A549 (cell line): ENCODE measurements around the gene LIN9. TPM values are rescaled to one million over a fixed set of nuclear protein-coding genes. Genes with fewer than 3 reads are reported as not detected.

Experiments used
- ATAC-seq, 2 experiments: fragments of 200-7000 bp in 1 of 2; fragments of >200 bp in 1 of 2; cut with Nextera tagmentation in 1 of 2; cut with Tn5 transposase in 1 of 2; 3 replicates each; pipeline versions ENCODE4 v1.8.0 to v1.9.1; 2018 to 2020; ENCODE audit warnings: mild to moderate bottlenecking in 1 of 2, moderate library complexity in 1 of 2
- CTCF ChIA-PET: fragments of 300-600 bp; sonication (Branson Sonifier 250); formaldehyde crosslinking; extraction: SDS; loops from one replicate; lab custom pipeline; 2021; ENCODE audit warnings: antibody characterized with exemption, inconsistent platforms; lab: Yijun Ruan, JAX
- POLR2A ChIA-PET: fragments of 350-600 bp; formaldehyde crosslinking; extraction: SDS; loops from one replicate; lab custom pipeline; 2021; ENCODE audit warnings: antibody characterized with exemption, inconsistent platforms; lab: Yijun Ruan, JAX
- DNase-seq, 2 experiments: peaks; one replicate each; pipeline versions ENCODE4 v3.0.0 to v3.0.0-alpha.2; 2011 to 2016; ENCODE audit warnings: low read depth in 1 of 2, low spot score in 1 of 2
- FAIRE-seq: peaks from 2 replicates; lab custom pipeline; 2011; peaks lifted over from hg19 to GRCh38; lab: Jason Lieb, UNC
- H3K27ac ChIP-seq, 2 experiments: fragments of >200 bp; sonication (Bioruptor Twin); formaldehyde crosslinking; 3 replicates each; pipeline ENCODE4 v1.5.1; 2016 to 2017
- H3K4me1 ChIP-seq: fragments of >200 bp; sonication (Bioruptor Twin); formaldehyde crosslinking; 3 replicates; pipeline ENCODE4 v1.6.1; 2016
- H3K4me2 ChIP-seq: fragments of >200 bp; sonication (Bioruptor Twin); formaldehyde crosslinking; 3 replicates; pipeline ENCODE4 v1.6.1; 2016
- H3K4me3 ChIP-seq: fragments of >200 bp; sonication (Bioruptor Twin); formaldehyde crosslinking; 3 replicates; pipeline ENCODE4 v1.5.1; 2016
- H3K9me3 ChIP-seq: fragments of >200 bp; sonication (Bioruptor Twin); formaldehyde crosslinking; 3 replicates; pipeline ENCODE4 v1.6.1; 2016
- CBX2 ChIP-seq: fragments of 200-600 bp; sonication (generic); IDR thresholded peaks from 2 replicates; pipeline ENCODE4 v1.6.1; 2016; ENCODE audit warnings: low read depth, mild to moderate bottlenecking, borderline replicate concordance
- EHF ChIP-seq: fragments of 250-450 bp; sonication (Bioruptor Pico); IDR thresholded peaks from 2 replicates; pipeline ENCODE4 v1.5.0; 2020; ENCODE audit warnings: mild to moderate bottlenecking
- EP300 ChIP-seq, 2 experiments: fragments of >200 bp; sonication (Bioruptor Twin); formaldehyde crosslinking; IDR thresholded peaks; 2 replicates in 1 of 2; 3 replicates in 1 of 2; pipeline ENCODE4 v1.6.1; 2016 to 2017
- FOSB ChIP-seq: fragments of 250-450 bp; sonication (Bioruptor Pico); IDR thresholded peaks from 2 replicates; pipeline ENCODE4 v1.5.0; 2020; ENCODE audit warnings: mild to moderate bottlenecking, moderate library complexity
- HDAC2 ChIP-seq: fragments of 200-600 bp; sonication (generic); IDR thresholded peaks from 2 replicates; pipeline ENCODE4 v1.6.1; 2016
- HEYL ChIP-seq: fragments of 250-450 bp; sonication (Bioruptor Pico); IDR thresholded peaks from 2 replicates; pipeline ENCODE4 v1.8.0; 2021; ENCODE audit warnings: mild to moderate bottlenecking, moderate library complexity
- JUN ChIP-seq, 2 experiments: fragments of >200 bp; sonication (Bioruptor Twin); formaldehyde crosslinking; IDR thresholded peaks; 2 replicates in 1 of 2; 3 replicates in 1 of 2; pipeline ENCODE4 v1.6.1; 2016 to 2017
- KDM1A ChIP-seq: fragments of 200-600 bp; sonication (generic); IDR thresholded peaks from 2 replicates; pipeline ENCODE4 v1.6.1; 2016; ENCODE audit warnings: low read depth, mild to moderate bottlenecking
- MAFK ChIP-seq: fragments of 450-650 bp; IDR thresholded peaks from 2 replicates; pipeline ENCODE4 v1.6.1; 2014; ENCODE audit not compliant: partially characterized antibody
- NFE2L2 ChIP-seq: fragments of 150-350 bp; conservative IDR thresholded peaks from 2 replicates; pipeline ENCODE4 v1.6.1; 2014; ENCODE audit warnings: low read length
- POLR2AphosphoS2 ChIP-seq: conservative IDR thresholded peaks from 2 replicates; pipeline ENCODE4 v1.6.1; 2012; ENCODE audit warnings: low read length, improper control_type of control experiment, inconsistent platforms
- RAD21 ChIP-seq, 2 experiments: fragments of >200 bp in 1 of 2; sonication (Bioruptor Twin) in 1 of 2; formaldehyde crosslinking in 1 of 2; IDR thresholded peaks in 1 of 2; conservative IDR thresholded peaks in 1 of 2; 2 replicates in 1 of 2; 3 replicates in 1 of 2; pipeline ENCODE4 v1.6.1; 2012 to 2018; ENCODE audit warnings: inconsistent platforms in 1 of 2
- RARB ChIP-seq: fragments of 250-450 bp; sonication (Bioruptor Pico); IDR thresholded peaks from 2 replicates; pipeline ENCODE4 v1.8.0; 2021; ENCODE audit warnings: mild to moderate bottlenecking, moderate library complexity
- RCOR1 ChIP-seq: fragments of 150-350 bp; IDR thresholded peaks from 2 replicates; pipeline ENCODE4 v1.6.1; 2014; ENCODE audit warnings: antibody characterized with exemption, low read length, low read depth
- RFX5 ChIP-seq: fragments of 450-650 bp; IDR thresholded peaks from 2 replicates; pipeline ENCODE4 v1.7.1; 2014; ENCODE audit warnings: antibody characterized with exemption, mild to moderate bottlenecking, moderate library complexity
- SMC3 ChIP-seq: fragments of >200 bp; sonication (Bioruptor Twin); formaldehyde crosslinking; IDR thresholded peaks from 3 replicates; pipeline ENCODE4 v1.6.1; 2018; ENCODE audit warnings: inconsistent platforms
- TFCP2L1 ChIP-seq: fragments of 250-450 bp; sonication (Bioruptor Pico); IDR thresholded peaks from 2 replicates; pipeline ENCODE4 v1.5.0; 2021; ENCODE audit warnings: mild to moderate bottlenecking
- TP53 ChIP-seq: fragments of 250-450 bp; sonication (Bioruptor Pico); IDR thresholded peaks from 2 replicates; pipeline ENCODE4 v1.5.0; 2021; ENCODE audit warnings: mild to moderate bottlenecking, moderate library complexity
- ZC3H11A ChIP-seq: fragments of 450-650 bp; IDR thresholded peaks from 2 replicates; pipeline ENCODE4 v1.6.1; 2014; ENCODE audit warnings: antibody characterized with exemption, mild to moderate bottlenecking
- ZFP36 ChIP-seq: fragments of 450-650 bp; IDR thresholded peaks from 2 replicates; pipeline ENCODE4 v1.6.1; 2014; ENCODE audit warnings: borderline replicate concordance; ENCODE audit not compliant: partially characterized antibody
- WGBS: methylation state at CpG from one replicate; pipeline ENCODE4 v1.1.6; 2017; ENCODE audit errors: missing lambda C conversion rate; 5-methylcytosine and 5-hydroxymethylcytosine counted together
- polyA plus RNA-seq, 4 experiments: library from polyadenylated mRNA; depleted of rRNA in 3 of 4; stranded (reverse); fragments of >200 nt; fragmentation: RNase III in 1 of 4; extraction: RNeasy Plus Mini Kit Qiagen cat#74134 plus additional on column Dnase treatment in 1 of 4; gene quantifications; 2 replicates in 3 of 4; 3 replicates in 1 of 4; pipeline ENCODE4 v1.2.3, GENCODE V29; 2011 to 2017
- TF ChIP-seq, protein P1 (sequence below): fragments of 200-600 bp; sonication (generic); IDR thresholded peaks from 2 replicates; pipeline ENCODE4 v1.6.1; 2016; ENCODE audit warnings: antibody characterized with exemption, mild to moderate bottlenecking, moderate library complexity
- TF ChIP-seq, protein P2 (sequence below): fragments of >200 bp; sonication (Bioruptor Twin); formaldehyde crosslinking; IDR thresholded peaks from 3 replicates; pipeline ENCODE4 v1.6.1; 2016
- TF ChIP-seq, protein P3 (sequence below): fragments of >200 bp; sonication (Bioruptor Twin); formaldehyde crosslinking; IDR thresholded peaks from 2 replicates; pipeline ENCODE4 v1.6.1; 2016
- TF ChIP-seq, protein P4 (sequence below): fragments of 150-350 bp; IDR thresholded peaks from 2 replicates; pipeline ENCODE4 v1.6.1; 2014; ENCODE audit warnings: low read depth, mild to moderate bottlenecking, low read length
- TF ChIP-seq, protein P5 (sequence below): fragments of 450-650 bp; IDR thresholded peaks from 2 replicates; pipeline ENCODE4 v1.6.1; 2014; ENCODE audit warnings: antibody characterized with exemption

The LIN9 gene
- polyA plus RNA-seq, 2 of the 4 experiments (the other 2 are of a cell fraction) = 8.3 to 14.7 TPM

DNA sequence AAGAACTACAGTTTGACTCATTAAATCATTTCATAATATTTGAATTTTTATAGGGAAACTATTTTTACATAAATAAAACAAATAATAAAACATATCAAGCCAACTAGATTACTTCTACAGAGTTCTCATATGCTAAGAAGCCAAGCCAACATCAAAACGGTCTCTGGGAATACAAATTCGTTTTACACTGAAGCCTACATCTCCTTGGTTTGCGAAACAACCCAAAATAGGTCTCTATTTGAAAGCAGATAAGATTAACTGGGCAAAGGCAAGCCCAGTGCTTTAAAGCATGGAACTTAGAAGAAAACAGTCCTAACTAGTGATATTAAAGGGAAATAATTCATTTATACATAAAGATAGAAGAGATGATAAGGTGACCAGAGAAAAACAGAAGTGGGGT lies 60.2 kb downstream of the LIN9 start (continued):
- no peak for TF ChIP-seq RARB (CRISPR knock-in tag)

DNA sequence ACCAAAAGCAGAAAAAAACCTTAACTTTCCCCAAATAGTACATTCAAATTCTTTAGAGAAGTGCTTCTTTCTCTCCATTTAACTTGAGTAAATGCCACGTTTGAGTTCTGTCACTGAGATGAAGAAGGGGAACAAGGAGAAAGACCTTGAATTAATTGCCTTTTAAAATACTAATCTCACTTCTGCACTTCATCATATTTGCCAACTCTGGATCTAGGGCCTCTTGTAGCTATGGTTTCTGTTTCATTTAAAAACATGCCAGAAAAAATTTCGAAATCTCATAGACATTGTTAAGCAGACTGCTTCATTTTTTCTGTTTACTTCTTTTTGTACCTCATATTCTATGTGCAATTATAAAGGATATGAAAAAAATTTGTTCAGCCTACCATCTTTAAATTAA lies 60.9 kb downstream of the LIN9 start:
- FAIRE-seq = no peak
- H3K4me3 ChIP-seq = no peak overlapping the region
- POLR2A ChIA-PET = no interaction called here
- no peaks in the 10 kb centered on the region for H3K9me3 ChIP-seq
- DNase-seq = no peak
- CTCF ChIA-PET = no interaction called here
- H3K27ac ChIP-seq = no peak overlapping the region
- TF ChIP-seq SMC3 (no peak), TP53 (no peak), HDAC2 (no peak), TFCP2L1 (no peak), RAD21 (conservative IDR thresholded peaks at IDR 0.05 in 1 of 2, IDR thresholded peaks at IDR 0.05 in 1 of 2) (no peak), ZFP36 (no peak)
- TF ChIP-seq, protein P1, sequence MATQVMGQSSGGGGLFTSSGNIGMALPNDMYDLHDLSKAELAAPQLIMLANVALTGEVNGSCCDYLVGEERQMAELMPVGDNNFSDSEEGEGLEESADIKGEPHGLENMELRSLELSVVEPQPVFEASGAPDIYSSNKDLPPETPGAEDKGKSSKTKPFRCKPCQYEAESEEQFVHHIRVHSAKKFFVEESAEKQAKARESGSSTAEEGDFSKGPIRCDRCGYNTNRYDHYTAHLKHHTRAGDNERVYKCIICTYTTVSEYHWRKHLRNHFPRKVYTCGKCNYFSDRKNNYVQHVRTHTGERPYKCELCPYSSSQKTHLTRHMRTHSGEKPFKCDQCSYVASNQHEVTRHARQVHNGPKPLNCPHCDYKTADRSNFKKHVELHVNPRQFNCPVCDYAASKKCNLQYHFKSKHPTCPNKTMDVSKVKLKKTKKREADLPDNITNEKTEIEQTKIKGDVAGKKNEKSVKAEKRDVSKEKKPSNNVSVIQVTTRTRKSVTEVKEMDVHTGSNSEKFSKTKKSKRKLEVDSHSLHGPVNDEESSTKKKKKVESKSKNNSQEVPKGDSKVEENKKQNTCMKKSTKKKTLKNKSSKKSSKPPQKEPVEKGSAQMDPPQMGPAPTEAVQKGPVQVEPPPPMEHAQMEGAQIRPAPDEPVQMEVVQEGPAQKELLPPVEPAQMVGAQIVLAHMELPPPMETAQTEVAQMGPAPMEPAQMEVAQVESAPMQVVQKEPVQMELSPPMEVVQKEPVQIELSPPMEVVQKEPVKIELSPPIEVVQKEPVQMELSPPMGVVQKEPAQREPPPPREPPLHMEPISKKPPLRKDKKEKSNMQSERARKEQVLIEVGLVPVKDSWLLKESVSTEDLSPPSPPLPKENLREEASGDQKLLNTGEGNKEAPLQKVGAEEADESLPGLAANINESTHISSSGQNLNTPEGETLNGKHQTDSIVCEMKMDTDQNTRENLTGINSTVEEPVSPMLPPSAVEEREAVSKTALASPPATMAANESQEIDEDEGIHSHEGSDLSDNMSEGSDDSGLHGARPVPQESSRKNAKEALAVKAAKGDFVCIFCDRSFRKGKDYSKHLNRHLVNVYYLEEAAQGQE = no peak
- TF ChIP-seq, protein P2, sequence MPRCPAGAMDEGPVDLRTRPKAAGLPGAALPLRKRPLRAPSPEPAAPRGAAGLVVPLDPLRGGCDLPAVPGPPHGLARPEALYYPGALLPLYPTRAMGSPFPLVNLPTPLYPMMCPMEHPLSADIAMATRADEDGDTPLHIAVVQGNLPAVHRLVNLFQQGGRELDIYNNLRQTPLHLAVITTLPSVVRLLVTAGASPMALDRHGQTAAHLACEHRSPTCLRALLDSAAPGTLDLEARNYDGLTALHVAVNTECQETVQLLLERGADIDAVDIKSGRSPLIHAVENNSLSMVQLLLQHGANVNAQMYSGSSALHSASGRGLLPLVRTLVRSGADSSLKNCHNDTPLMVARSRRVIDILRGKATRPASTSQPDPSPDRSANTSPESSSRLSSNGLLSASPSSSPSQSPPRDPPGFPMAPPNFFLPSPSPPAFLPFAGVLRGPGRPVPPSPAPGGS = no peak
- no peaks in the 10 kb centered on the region for H3K4me1 ChIP-seq
- H3K4me2 ChIP-seq = no peak overlapping the region
- no peak for ATAC-seq
- 92% methylated on average over 2 of the region's 2 CpGs for WGBS

DNA sequence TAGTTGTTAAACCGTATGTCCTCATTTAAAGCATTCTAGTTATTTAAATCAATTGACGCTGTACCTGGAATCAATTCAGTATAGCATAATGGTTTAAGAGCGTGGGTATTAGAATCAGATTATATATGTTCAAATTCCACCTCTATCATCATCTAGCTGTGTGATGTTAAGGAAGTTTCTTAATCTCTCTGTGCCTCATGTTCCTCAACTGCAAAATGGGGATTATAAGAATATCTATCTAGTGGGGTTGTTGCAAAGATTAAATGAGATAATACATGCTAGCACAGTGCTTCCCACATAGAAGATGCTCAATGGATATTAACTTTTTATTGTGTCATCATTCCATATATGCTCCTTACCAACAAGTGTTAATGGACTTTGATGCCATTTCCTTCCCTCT lies 69.5 kb downstream of the LIN9 start:
- Histone ChIP-seq H3K4me1 (no peaks in the 10 kb centered on the region), H3K9me3 (no peaks in the 10 kb centered on the region), H3K4me2 (no peak overlapping the region), H3K27ac (no peak overlapping the region), H3K4me3 (no peak overlapping the region)
- ATAC-seq (no peak), FAIRE-seq (no peak), DNase-seq (no peak)
- ChIA-PET CTCF (no interaction called here), POLR2A (no interaction called here)
- WGBS = 93% methylated on average over 3 of the region's 3 CpGs
- TF ChIP-seq NFE2L2 (no peak), CBX2 (no peak), HEYL (CRISPR knock-in tag) (no peak), KDM1A (no peak), POLR2AphosphoS2 (no peak), RCOR1 (no peak), ZC3H11A (no peak), JUN (IDR thresholded peaks at IDR 0.05) (no peak), SMC3 (no peak), RFX5 (no peak), EP300 (IDR thresholded peaks at IDR 0.05) (no peak), RAD21 (conservative IDR thresholded peaks at IDR 0.05 in 1 of 2, IDR thresholded peaks at IDR 0.05 in 1 of 2) (no peak), FOSB (CRISPR knock-in tag) (no peak), MAFK (no peak), EHF (CRISPR knock-in tag) (no peak)
- TF ChIP-seq, protein P3, sequence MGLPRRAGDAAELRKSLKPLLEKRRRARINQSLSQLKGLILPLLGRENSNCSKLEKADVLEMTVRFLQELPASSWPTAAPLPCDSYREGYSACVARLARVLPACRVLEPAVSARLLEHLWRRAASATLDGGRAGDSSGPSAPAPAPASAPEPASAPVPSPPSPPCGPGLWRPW = no peak
- TF ChIP-seq, protein P4, sequence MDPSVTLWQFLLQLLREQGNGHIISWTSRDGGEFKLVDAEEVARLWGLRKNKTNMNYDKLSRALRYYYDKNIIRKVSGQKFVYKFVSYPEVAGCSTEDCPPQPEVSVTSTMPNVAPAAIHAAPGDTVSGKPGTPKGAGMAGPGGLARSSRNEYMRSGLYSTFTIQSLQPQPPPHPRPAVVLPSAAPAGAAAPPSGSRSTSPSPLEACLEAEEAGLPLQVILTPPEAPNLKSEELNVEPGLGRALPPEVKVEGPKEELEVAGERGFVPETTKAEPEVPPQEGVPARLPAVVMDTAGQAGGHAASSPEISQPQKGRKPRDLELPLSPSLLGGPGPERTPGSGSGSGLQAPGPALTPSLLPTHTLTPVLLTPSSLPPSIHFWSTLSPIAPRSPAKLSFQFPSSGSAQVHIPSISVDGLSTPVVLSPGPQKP = no peak
- TF ChIP-seq, protein P5, sequence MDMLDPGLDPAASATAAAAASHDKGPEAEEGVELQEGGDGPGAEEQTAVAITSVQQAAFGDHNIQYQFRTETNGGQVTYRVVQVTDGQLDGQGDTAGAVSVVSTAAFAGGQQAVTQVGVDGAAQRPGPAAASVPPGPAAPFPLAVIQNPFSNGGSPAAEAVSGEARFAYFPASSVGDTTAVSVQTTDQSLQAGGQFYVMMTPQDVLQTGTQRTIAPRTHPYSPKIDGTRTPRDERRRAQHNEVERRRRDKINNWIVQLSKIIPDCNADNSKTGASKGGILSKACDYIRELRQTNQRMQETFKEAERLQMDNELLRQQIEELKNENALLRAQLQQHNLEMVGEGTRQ = no peak
